Epithelial cell of alveolus of lung (primary cell): ENCODE measurements around the gene GOSR1. TPM values are rescaled to one million over a fixed set of nuclear protein-coding genes. Genes with fewer than 3 reads are reported as not detected.

ENCODE experiments used
- total RNA-seq: library from RNA; depleted of rRNA; stranded (reverse); fragments of >200 nt; gene quantifications from 2 replicates; pipeline ENCODE4 v1.2.1, GENCODE V29; 2015

The GOSR1 gene
- 20.5 and 21.9 TPM in 2 replicates for total RNA-seq

DNA sequence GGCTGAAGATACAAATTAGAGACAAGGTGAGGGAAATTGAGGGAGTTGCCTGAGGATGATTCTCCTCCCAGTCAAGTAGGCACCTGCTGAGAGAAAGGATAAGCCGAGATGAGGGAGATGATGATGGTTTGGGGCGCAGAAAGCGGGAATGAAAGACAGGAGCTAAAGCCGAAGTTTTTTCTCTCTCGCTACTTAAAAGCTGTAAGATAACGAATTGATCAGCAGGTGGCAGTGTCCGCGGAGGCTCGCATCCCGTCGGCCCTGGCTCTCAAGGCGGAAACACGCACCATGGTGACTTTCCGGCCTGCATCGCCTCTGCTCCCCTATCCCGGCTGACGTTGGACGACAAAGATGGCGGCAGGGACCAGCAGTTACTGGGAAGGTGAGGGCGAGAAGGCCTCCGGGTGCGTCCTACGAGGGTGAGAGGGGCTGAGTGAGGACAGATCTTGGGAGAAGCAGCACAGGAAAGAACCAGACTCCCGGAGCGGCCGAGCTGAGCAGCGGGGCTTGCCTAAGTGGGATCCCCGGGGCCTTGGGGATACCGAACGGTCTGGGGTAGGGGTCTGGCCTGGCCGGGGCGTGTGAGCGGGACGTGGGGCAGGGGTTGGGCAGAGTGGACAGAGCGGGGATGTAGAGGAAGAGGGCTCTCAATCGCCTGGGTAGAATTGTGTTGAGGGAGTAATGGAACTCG is at the start of gene GOSR1:
GOSR1 (plus strand) TSS at position 326 of the 691 bp plus-strand sequence; CDS start at position 352, 26 bp downstream.

Other genes with a start within 250 kb of the GOSR1 start
- 0.32 TPM in 1 of 2 replicates, not detected in the other for gene SLC6A4, start 241.7 kb upstream of the GOSR1 start, total RNA-seq
- gene BLMH, start 185.5 kb upstream of the GOSR1 start, total RNA-seq, result 19.0 and 37.2 TPM in 2 replicates
- not detected in 2 replicates for gene TMIGD1, start 143.4 kb upstream of the GOSR1 start, total RNA-seq
- 91.8 and 109 TPM in 2 replicates for gene CPD, start 98.5 kb upstream of the GOSR1 start, total RNA-seq